Mesendoderm (in vitro differentiated cells): ENCODE results near the gene SLC45A1.

Experiments
- DNase-seq: peaks from one replicate; pipeline ENCODE4 v3.0.0; 2013
- H2AK5ac ChIP-seq: 2 replicates; pipeline ENCODE4 v1.6.1; 2013; ENCODE audit warnings: low read length, inconsistent platforms
- H2BK120ac ChIP-seq: 2 replicates; pipeline ENCODE4 v1.6.1; 2013; ENCODE audit warnings: low read depth, mild to moderate bottlenecking, low read length, moderate library complexity, mixed read lengths
- H2BK15ac ChIP-seq: replicated peaks from 2 replicates; pipeline ENCODE4 v1.6.1; 2013; ENCODE audit warnings: low read depth, mild to moderate bottlenecking, moderate library complexity
- H2BK5ac ChIP-seq: 2 replicates; pipeline ENCODE4 v1.6.1; 2013; ENCODE audit warnings: low read length, inconsistent platforms
- H3K18ac ChIP-seq: 2 replicates; pipeline ENCODE4 v1.6.1; 2013; ENCODE audit warnings: mild to moderate bottlenecking, low read length, mixed read lengths
- H3K23ac ChIP-seq: one replicate; pipeline ENCODE4 v1.6.1; 2013; ENCODE audit warnings: low read length
- H3K27ac ChIP-seq: 2 replicates; pipeline ENCODE4 v1.5.1; 2013; ENCODE audit warnings: low read depth, mild to moderate bottlenecking, inconsistent platforms, low read length, moderate library complexity
- H3K27me3 ChIP-seq: 2 replicates; pipeline ENCODE4 v1.6.1; 2013; ENCODE audit warnings: low read length, control low read depth, mild to moderate bottlenecking, inconsistent platforms; ENCODE audit not compliant: insufficient read depth, poor library complexity
- H3K36me3 ChIP-seq: 2 replicates; pipeline ENCODE4 v1.6.1; 2013; ENCODE audit warnings: low read length, inconsistent platforms; ENCODE audit not compliant: control insufficient read depth, insufficient read depth
- H3K4ac ChIP-seq: one replicate; pipeline ENCODE4 v1.6.1; 2013; ENCODE audit warnings: low read depth, mild to moderate bottlenecking, low read length, moderate library complexity
- H3K4me1 ChIP-seq: 2 replicates; pipeline ENCODE4 v1.6.1; 2013; ENCODE audit warnings: low read depth, low read length, inconsistent platforms; ENCODE audit not compliant: control insufficient read depth
- H3K4me2 ChIP-seq: 2 replicates; pipeline ENCODE4 v1.6.1; 2013; ENCODE audit warnings: low read length
- H3K4me3 ChIP-seq: 2 replicates; pipeline ENCODE4 v1.5.1; 2013; ENCODE audit warnings: mild to moderate bottlenecking, low read length
- H3K56ac ChIP-seq: one replicate; pipeline ENCODE4 v1.6.1; 2013; ENCODE audit warnings: low read length
- H3K79me1 ChIP-seq: 2 replicates; pipeline ENCODE4 v1.6.1; 2013; ENCODE audit warnings: low read length, inconsistent platforms
- H3K79me2 ChIP-seq: 2 replicates; pipeline ENCODE4 v1.6.1; 2013; ENCODE audit warnings: mild to moderate bottlenecking, low read length; ENCODE audit not compliant: control insufficient read depth, insufficient read depth
- H3K9ac ChIP-seq: 2 replicates; pipeline ENCODE4 v1.6.1; 2013; ENCODE audit warnings: low read length, inconsistent platforms
- H4K5ac ChIP-seq: one replicate; pipeline ENCODE4 v1.6.1; 2013; ENCODE audit warnings: low read length
- H4K8ac ChIP-seq: one replicate; pipeline ENCODE4 v1.6.1; 2013; ENCODE audit warnings: low read depth, mild to moderate bottlenecking, control low read depth, low read length, moderate library complexity
- WGBS: extraction: QIAGEN DNeasy Blood & Tissue Kit; methylation state at CpG from one replicate; pipeline ENCODE4 v1.1.7; 2013; ENCODE audit warnings: low lambda C conversion rate, missing lambda C conversion rate; ENCODE audit not compliant: insufficient coverage; ENCODE audit errors: extremely low coverage; 5-methylcytosine and 5-hydroxymethylcytosine counted together

SLC45A1 gene

GRCh38 chr1:8334106-8334851 is 16.4 kb downstream of the SLC45A1 start:
- Histone ChIP-seq H3K18ac (no peak overlapping the region), H2BK15ac (no peak overlapping the region), H2AK5ac (no peak overlapping the region), H4K8ac (no peak overlapping the region), H3K4me1 (no peaks in the 10 kb centered on the region), H3K79me1 (no peaks in the 10 kb centered on the region), H4K5ac (no peak overlapping the region), H3K56ac (no peak overlapping the region), H3K27me3 (no peaks in the 10 kb centered on the region), H3K4ac (no peak overlapping the region), H2BK120ac (no peak overlapping the region), H3K36me3 (no peaks in the 10 kb centered on the region), H3K79me2 (no peaks in the 10 kb centered on the region), H2BK5ac (no peak overlapping the region), H3K4me3 (no peak overlapping the region), H3K23ac (no peak overlapping the region), H3K27ac (no peak overlapping the region), H3K9ac (no peak overlapping the region), H3K4me2 (no peak overlapping the region)
- WGBS = no CpG with 5 or more reads among the region's 24 CpGs
- DNase-seq = no peak

GRCh38 chr1:8335246-8335645 is 17.3 kb downstream of the SLC45A1 start:
- Histone ChIP-seq H2BK5ac (no peak overlapping the region), H3K79me2 (no peaks in the 10 kb centered on the region), H3K18ac (no peak overlapping the region), H3K9ac (no peak overlapping the region), H3K4me2 (no peak overlapping the region), H2AK5ac (no peak overlapping the region), H4K8ac (no peak overlapping the region), H3K36me3 (no peaks in the 10 kb centered on the region), H4K5ac (no peak overlapping the region), H3K23ac (no peak overlapping the region), H3K27me3 (no peaks in the 10 kb centered on the region), H3K4ac (no peak overlapping the region), H3K4me3 (no peak overlapping the region), H3K4me1 (no peaks in the 10 kb centered on the region), H3K27ac (no peak overlapping the region), H3K79me1 (no peaks in the 10 kb centered on the region), H2BK120ac (no peak overlapping the region), H3K56ac (no peak overlapping the region), H2BK15ac (no peak overlapping the region)
- WGBS = no CpG with 5 or more reads among the region's 27 CpGs
- no peak for DNase-seq

GRCh38 chr1:8337776-8338525 is 20.0 kb downstream of the SLC45A1 start:
- H3K79me1 ChIP-seq = no peaks in the 10 kb centered on the region

GRCh38 chr1:8338526-8339202 is 20.8 kb downstream of the SLC45A1 start:
- Histone ChIP-seq H3K4me3 (no peak overlapping the region), H3K79me2 (no peaks in the 10 kb centered on the region), H3K18ac (no peak overlapping the region), H3K4me2 (no peak overlapping the region), H3K23ac (no peak overlapping the region), H3K27me3 (no peaks in the 10 kb centered on the region), H3K79me1 (no peaks in the 10 kb centered on the region), H4K8ac (no peak overlapping the region), H2BK120ac (no peak overlapping the region), H3K4ac (no peak overlapping the region), H2BK15ac (no peak overlapping the region), H3K36me3 (no peaks in the 10 kb centered on the region), H3K4me1 (no peaks in the 10 kb centered on the region), H3K56ac (no peak overlapping the region), H2BK5ac (no peak overlapping the region), H2AK5ac (no peak overlapping the region), H3K27ac (no peak overlapping the region), H4K5ac (no peak overlapping the region), H3K9ac (no peak overlapping the region)
- no CpG with 5 or more reads among the region's 26 CpGs for WGBS
- no peak for DNase-seq

More at GRCh38 chr1:8337776-8338525, 20.0 kb downstream of the SLC45A1 start:
- H2BK5ac ChIP-seq = no peak overlapping the region
- no peak overlapping the region for H3K4ac ChIP-seq
- H3K27ac ChIP-seq = no peak overlapping the region
- no peaks in the 10 kb centered on the region for H3K79me2 ChIP-seq
- no peak overlapping the region for H3K4me2 ChIP-seq
- no peak for DNase-seq
- no peak overlapping the region for H3K9ac ChIP-seq
- H3K4me3 ChIP-seq = no peak overlapping the region
- no peaks in the 10 kb centered on the region for H3K36me3 ChIP-seq
- H2BK120ac ChIP-seq = no peak overlapping the region
- WGBS = no CpG with 5 or more reads among the region's 25 CpGs
- H3K27me3 ChIP-seq = no peaks in the 10 kb centered on the region
- no peak overlapping the region for H3K18ac ChIP-seq
- no peak overlapping the region for H2AK5ac ChIP-seq
- no peak overlapping the region for H2BK15ac ChIP-seq
- H3K23ac ChIP-seq = no peak overlapping the region
- no peak overlapping the region for H4K5ac ChIP-seq
- H3K56ac ChIP-seq = no peak overlapping the region
- H3K4me1 ChIP-seq = no peaks in the 10 kb centered on the region
- H4K8ac ChIP-seq = no peak overlapping the region

- Histone ChIP-seq H3K4me3 (no peak overlapping the region), H3K27ac (no peak overlapping the region), H2BK5ac (no peak overlapping the region), H3K4me1 (no peaks in the 10 kb centered on the region), H3K79me1 (no peaks in the 10 kb centered on the region), H3K18ac (no peak overlapping the region), H3K27me3 (no peaks in the 10 kb centered on the region), H3K79me2 (no peaks in the 10 kb centered on the region), H3K4ac (no peak overlapping the region), H2BK120ac (no peak overlapping the region), H3K56ac (no peak overlapping the region), H2AK5ac (no peak overlapping the region), H2BK15ac (no peak overlapping the region), H3K36me3 (no peaks in the 10 kb centered on the region), H3K23ac (no peak overlapping the region), H3K9ac (no peak overlapping the region), H4K8ac (no peak overlapping the region), H3K4me2 (no peak overlapping the region), H4K5ac (no peak overlapping the region)
- no CpG with 5 or more reads among the region's 13 CpGs for WGBS
- DNase-seq = no peak
These were observed 21.3 kb downstream of the SLC45A1 start for GRCh38 chr1:8339203-8339600.
